NCI-H187 (cell line): Measurements from ENCODE around the gene UBQLN1.

Source experiments
- DNase-seq, 2 experiments: peaks; one replicate each; lab custom pipeline; 2025; lab: John Stamatoyannopoulos, UW

Gene UBQLN1

GRCh38 chr9:83688921-83689320 is 18.8 kb downstream of the UBQLN1 start:
- no peak for DNase-seq

- DNase-seq, result no peak
These were observed 26.3 kb downstream of the UBQLN1 start for GRCh38 chr9:83681490-83681889.

GRCh38 chr9:83680233-83680632 is 27.5 kb downstream of the UBQLN1 start:
- no peak for DNase-seq

GRCh38 chr9:83677596-83677995 is 30.2 kb downstream of the UBQLN1 start:
- DNase-seq, result no peak

GRCh38 chr9:83675466-83675865 is 32.3 kb downstream of the UBQLN1 start:
- DNase-seq, result no peak

- DNase-seq, result no peak
These were observed 36.3 kb downstream of the UBQLN1 start for GRCh38 chr9:83671451-83671850.

- DNase-seq, result no peak
These were observed 37.4 kb downstream of the UBQLN1 start for GRCh38 chr9:83670381-83670780.

GRCh38 chr9:83669067-83669466 is 38.7 kb downstream of the UBQLN1 start:
- no peak for DNase-seq

- DNase-seq, result no peak
These were observed 42.1 kb downstream of the UBQLN1 start for GRCh38 chr9:83665580-83666200.

GRCh38 chr9:83662933-83663332 is 44.8 kb downstream of the UBQLN1 start:
- DNase-seq, result no peak

- no peak for DNase-seq
These were observed 50.8 kb downstream of the UBQLN1 start for GRCh38 chr9:83656952-83657351.

- DNase-seq, result no peak
These were observed 51.6 kb downstream of the UBQLN1 start for GRCh38 chr9:83656032-83656680.

GRCh38 chr9:83655433-83655832 is 52.3 kb downstream of the UBQLN1 start:
- no peak for DNase-seq

GRCh38 chr9:83652433-83652832 is 55.3 kb downstream of the UBQLN1 start:
- no peak for DNase-seq

GRCh38 chr9:83651558-83651957 is 56.2 kb downstream of the UBQLN1 start:
- no peak for DNase-seq

- no peak for DNase-seq
These were observed 58.2 kb downstream of the UBQLN1 start for GRCh38 chr9:83649515-83649914.

GRCh38 chr9:83649080-83649479 is 58.7 kb downstream of the UBQLN1 start:
- no peak for DNase-seq

- no peak for DNase-seq
These were observed 61.1 kb downstream of the UBQLN1 start for GRCh38 chr9:83646500-83647239.

GRCh38 chr9:83642793-83643192 is 65.0 kb downstream of the UBQLN1 start:
- no peak for DNase-seq

- DNase-seq, result no peak
These were observed 68.5 kb downstream of the UBQLN1 start for GRCh38 chr9:83639266-83639665.

- DNase-seq, result no peak
These were observed 70.4 kb downstream of the UBQLN1 start for GRCh38 chr9:83637389-83637788.

- DNase-seq, result no peak
These were observed 70.9 kb downstream of the UBQLN1 start for GRCh38 chr9:83636813-83637212.

GRCh38 chr9:83633676-83634075 is 74.1 kb downstream of the UBQLN1 start:
- no peak for DNase-seq
